Measurements from ENCODE around the gene MLNR.

GRCh38 chr13:49185264-49185663 lies 34.9 kb upstream of the MLNR start:
- TF ChIP-seq GABPA (IDR thresholded peaks at IDR 0.05; ENCODE audit: low read depth) (no peak), CTCF (IDR thresholded peaks at IDR 0.05; ENCODE audit: insufficient read depth, low read length) (no peak), REST (IDR thresholded peaks at IDR 0.05; ENCODE audit: insufficient replicate concordance, low read depth) (no peak), POLR2AphosphoS5 (IDR thresholded peaks at IDR 0.05; ENCODE audit: low read depth) (no peak)
